Neuronal stem cell (in vitro differentiated cells): Measurements from ENCODE around the gene ADK.
"Not testable (repeated sequence)": the region's sequence is repeated elsewhere in the genome, so short reads cannot be mapped to it uniquely, and the experiment has no call there.

ENCODE experiments used
- DNase-seq: peaks from one replicate; pipeline ENCODE4 v3.0.0-alpha.2; 2013; ENCODE audit warnings: low spot score
- H2AFZ ChIP-seq: one replicate; pipeline ENCODE4 v1.6.1; 2013; ENCODE audit warnings: mild to moderate bottlenecking, low read length, inconsistent platforms
- H2AK5ac ChIP-seq: 2 replicates; pipeline ENCODE4 v1.6.1; 2013; ENCODE audit warnings: low read depth, mild to moderate bottlenecking, inconsistent platforms, low read length, moderate library complexity, mixed read lengths
- H2BK120ac ChIP-seq: 2 replicates; pipeline ENCODE4 v1.6.1; 2013; ENCODE audit warnings: low read depth, mild to moderate bottlenecking, inconsistent platforms, low read length, moderate library complexity, mixed read lengths
- H2BK12ac ChIP-seq: one replicate; pipeline ENCODE4 v1.6.1; 2013; ENCODE audit warnings: low read length, inconsistent platforms
- H2BK15ac ChIP-seq: 2 replicates; pipeline ENCODE4 v1.6.1; 2013; ENCODE audit warnings: mild to moderate bottlenecking, low read length, inconsistent platforms, mixed read lengths
- H2BK5ac ChIP-seq: one replicate; pipeline ENCODE4 v1.6.1; 2013; ENCODE audit warnings: inconsistent platforms, mild to moderate bottlenecking, low read length, moderate library complexity
- H3K14ac ChIP-seq: one replicate; pipeline ENCODE4 v1.6.1; 2013; ENCODE audit warnings: low read length, inconsistent platforms
- H3K18ac ChIP-seq: 2 replicates; pipeline ENCODE4 v1.6.1; 2013; ENCODE audit warnings: low read length, inconsistent platforms
- H3K23ac ChIP-seq: 2 replicates; pipeline ENCODE4 v1.6.1; 2013; ENCODE audit warnings: low read depth, mild to moderate bottlenecking, mixed read lengths, low read length, inconsistent platforms; ENCODE audit not compliant: poor library complexity
- H3K27ac ChIP-seq: replicated peaks from 3 replicates; pipeline ENCODE4 v1.5.1; 2013; ENCODE audit warnings: low read length, inconsistent platforms
- H3K27me3 ChIP-seq, 3 experiments: 2 replicates each; pipeline ENCODE4 v1.6.1; 2013; ENCODE audit warnings: low read length in 3 of 3, mild to moderate bottlenecking in 2 of 3, inconsistent platforms in 1 of 3, low read depth in 1 of 3, mixed read lengths in 1 of 3, moderate library complexity in 1 of 3; ENCODE audit not compliant: control insufficient read depth in 3 of 3, insufficient read depth in 3 of 3
- H3K36me3 ChIP-seq, 2 donors: replicated peaks in 1 of 2; 2 replicates each; pipeline ENCODE4 v1.6.1; 2013; ENCODE audit warnings: low read length in 2 of 2; ENCODE audit not compliant: control insufficient read depth in 2 of 2, insufficient read depth in 2 of 2
- H3K4ac ChIP-seq: 2 replicates; pipeline ENCODE4 v1.6.1; 2013; ENCODE audit warnings: inconsistent platforms, mild to moderate bottlenecking, low read length, moderate library complexity
- H3K4me1 ChIP-seq, 2 donors: 1 replicate in 1 of 2; 2 replicates in 1 of 2; pipeline ENCODE4 v1.6.1; 2013; ENCODE audit warnings: low read length in 2 of 2, low read depth in 1 of 2; ENCODE audit not compliant: control insufficient read depth in 2 of 2, insufficient read depth in 1 of 2
- H3K4me2 ChIP-seq: one replicate; pipeline ENCODE4 v1.6.1; 2013; ENCODE audit warnings: mild to moderate bottlenecking, low read length, inconsistent platforms; ENCODE audit not compliant: insufficient read depth, poor library complexity, severe bottlenecking
- H3K4me3 ChIP-seq, 2 donors: 2 replicates each; pipeline ENCODE4 v1.5.1; 2013; ENCODE audit warnings: low read length in 2 of 2, mild to moderate bottlenecking in 2 of 2, inconsistent platforms in 1 of 2, moderate library complexity in 1 of 2
- H3K79me1 ChIP-seq: one replicate; pipeline ENCODE4 v1.6.1; 2013; ENCODE audit warnings: low read depth, mild to moderate bottlenecking, inconsistent platforms, low read length, moderate library complexity
- H3K9ac ChIP-seq: one replicate; pipeline ENCODE4 v1.6.1; 2013; ENCODE audit warnings: mild to moderate bottlenecking, low read depth, low read length, inconsistent platforms; ENCODE audit not compliant: poor library complexity
- H3K9me3 ChIP-seq, 2 donors: replicated peaks in 1 of 2; 2 replicates each; pipeline versions ENCODE3 to v1.6.1; 2013; ENCODE audit warnings: low read length in 2 of 2, mild to moderate bottlenecking in 2 of 2, inconsistent platforms in 1 of 2, low read depth in 1 of 2, mixed read lengths in 1 of 2, moderate library complexity in 1 of 2; ENCODE audit not compliant: control insufficient read depth in 2 of 2, insufficient read depth in 1 of 2
- H4K8ac ChIP-seq: one replicate; pipeline ENCODE4 v1.6.1; 2013; ENCODE audit warnings: low read depth, mild to moderate bottlenecking, inconsistent platforms, low read length, moderate library complexity
- H4K91ac ChIP-seq: one replicate; pipeline ENCODE4 v1.6.1; 2013; ENCODE audit warnings: low read length, low read depth, mild to moderate bottlenecking, inconsistent platforms; ENCODE audit not compliant: poor library complexity
- WGBS, 2 donors: extraction: QIAGEN DNeasy Blood & Tissue Kit; methylation state at CpG; one replicate each; pipeline ENCODE4 v1.1.7; 2013; ENCODE audit warnings: missing lambda C conversion rate in 2 of 2, mixed read lengths in 1 of 2; ENCODE audit not compliant: insufficient read length in 2 of 2, insufficient replicate concordance in 1 of 2; ENCODE audit errors: extremely low coverage in 2 of 2; 5-methylcytosine and 5-hydroxymethylcytosine counted together

Gene ADK

DNA sequence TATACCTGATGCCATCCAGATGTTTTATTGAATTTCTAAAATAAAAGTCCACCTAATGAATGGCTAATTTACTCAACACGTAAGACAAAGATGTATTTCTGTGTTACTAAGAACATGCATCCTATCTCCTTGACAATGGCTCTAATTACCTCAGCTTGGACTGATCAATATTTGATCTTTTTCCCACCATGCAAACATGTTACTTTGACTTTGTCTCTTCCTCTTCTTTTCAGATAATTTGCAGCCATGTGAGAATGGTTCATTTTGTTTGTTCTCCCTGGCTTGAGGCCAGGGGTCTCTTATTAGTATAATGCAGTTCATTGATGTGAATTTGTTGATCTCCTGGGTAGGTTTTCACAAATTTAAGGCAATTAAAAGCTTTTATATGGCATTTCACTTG is 302.1 kb downstream of the ADK start:
- Histone ChIP-seq H2BK120ac (no peak overlapping the region), H3K4ac (no peak overlapping the region), H2BK5ac (no peak overlapping the region), H3K79me1 (no peaks in the 10 kb centered on the region), H3K36me3 (no peaks in the 10 kb centered on the region), H3K4me1 (peaks cover 0 to 2% of the 10 kb centered on the region in 2 donors), H2AFZ (no peak overlapping the region), H2BK12ac (no peak overlapping the region), H4K91ac (no peak overlapping the region), H3K14ac (no peak overlapping the region), H3K9ac (no peak overlapping the region), H3K27me3 (no peaks in the 10 kb centered on the region), H3K4me3 (no peak overlapping the region), H3K9me3 (peaks cover 0 to 10% of the 10 kb centered on the region in 2 donors), H3K4me2 (no peak overlapping the region), H2BK15ac (no peak overlapping the region), H3K18ac (no peak overlapping the region), H2AK5ac (no peak overlapping the region), H4K8ac (no peak overlapping the region), H3K27ac (no peak overlapping the region), H3K23ac (no peak overlapping the region)
- WGBS, 2 donors: no CpG with 5 or more reads among the region's 1 CpG
- no peak for DNase-seq

GRCh38 chr10:74457478-74457877 is 306.5 kb downstream of the ADK start:
- H3K14ac ChIP-seq, H2BK15ac ChIP-seq, H4K8ac ChIP-seq, H3K9ac ChIP-seq, H3K27me3 ChIP-seq, H2BK12ac ChIP-seq, H2AK5ac ChIP-seq, H3K79me1 ChIP-seq, H3K4me1 ChIP-seq, H3K18ac ChIP-seq, H3K36me3 ChIP-seq, H3K4me2 ChIP-seq, H3K27ac ChIP-seq, H2BK120ac ChIP-seq, H4K91ac ChIP-seq, DNase-seq, H3K4me3 ChIP-seq, H2AFZ ChIP-seq, H2BK5ac ChIP-seq, H3K4ac ChIP-seq, H3K23ac ChIP-seq: not testable (repeated sequence)
- WGBS, 2 donors: no CpG with 5 or more reads among the region's 1 CpG
- peaks cover 0 to 10% of the 10 kb centered on the region in 2 donors for H3K9me3 ChIP-seq

DNA sequence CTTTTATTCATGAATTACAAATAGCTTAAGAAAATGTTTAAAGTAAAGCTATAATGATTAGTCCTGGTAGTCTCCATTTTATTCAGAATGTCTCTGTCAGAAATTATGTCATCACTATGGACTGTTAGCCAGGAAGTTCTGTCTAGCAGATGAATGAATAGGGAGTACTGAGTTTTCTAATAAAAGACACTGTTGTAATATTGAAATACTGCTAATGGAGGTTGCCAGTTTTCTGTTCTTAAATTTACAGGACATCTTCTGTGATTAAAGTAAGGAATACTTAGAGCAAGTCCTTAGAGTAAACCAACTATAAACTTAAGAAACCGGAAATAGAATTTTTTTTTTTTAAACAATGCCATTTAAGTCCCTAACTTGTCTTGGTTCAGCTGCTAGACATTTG is 309.8 kb downstream of the ADK start:
- H3K27me3 ChIP-seq: no peaks in the 10 kb centered on the region
- DNase-seq: no peak

DNA sequence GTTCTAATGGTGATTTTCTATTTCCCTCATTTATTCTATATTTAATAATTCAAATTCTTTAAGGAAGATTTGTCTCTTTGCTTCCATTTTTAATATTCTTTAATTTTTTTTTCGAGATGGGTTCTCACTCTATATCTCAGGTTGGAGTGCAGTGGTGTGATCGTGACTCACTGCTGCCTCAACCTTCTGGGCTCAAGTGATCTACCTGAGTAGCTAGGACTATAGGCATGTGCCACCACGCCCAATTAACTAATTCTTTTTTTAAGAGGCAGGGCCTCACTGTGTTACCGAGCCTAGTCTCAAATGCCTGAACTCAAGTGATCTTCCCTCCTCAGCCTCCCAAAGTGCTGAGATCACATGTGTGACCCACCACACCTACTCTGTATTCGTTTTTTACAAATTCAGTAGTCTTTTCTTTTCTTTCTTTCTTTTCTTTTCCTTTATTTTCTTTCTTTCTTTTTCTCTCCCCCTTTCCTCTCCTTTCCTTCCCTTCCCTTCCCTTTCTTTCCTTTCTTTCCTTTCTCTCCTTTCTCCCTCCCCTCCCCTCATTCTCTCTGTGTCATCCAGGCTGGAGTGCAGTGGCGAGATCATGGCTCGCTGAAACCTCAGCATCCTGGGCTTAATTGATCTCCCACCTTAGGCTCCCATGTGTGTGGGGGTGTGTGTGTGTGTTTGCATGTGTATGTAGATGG is 323.1 kb downstream of the ADK start:
- no peak overlapping the region for H4K8ac ChIP-seq
- WGBS, 2 donors: no CpG with 5 or more reads among the region's 7 CpGs
- no peaks in the 10 kb centered on the region for H3K36me3 ChIP-seq

More for the DNA sequence above, 309.8 kb downstream of the ADK start:
- Histone ChIP-seq H3K27ac (no peak overlapping the region), H2BK12ac (no peak overlapping the region), H3K9me3 (no peaks in the 10 kb centered on the region), H3K23ac (no peak overlapping the region), H3K4me1 (peaks cover 0 to 8% of the 10 kb centered on the region in 2 donors), H3K4me2 (no peak overlapping the region), H3K9ac (no peak overlapping the region), H3K14ac (no peak overlapping the region), H2AK5ac (no peak overlapping the region), H2BK15ac (no peak overlapping the region), H4K8ac (no peak overlapping the region), H2BK120ac (no peak overlapping the region), H3K4me3 (no peak overlapping the region), H3K79me1 (no peaks in the 10 kb centered on the region), H2AFZ (peak overlapping the region; percentile 68), H4K91ac (no peak overlapping the region), H2BK5ac (no peak overlapping the region), H3K4ac (no peak overlapping the region), H3K18ac (no peak overlapping the region), H3K36me3 (no peaks in the 10 kb centered on the region)
- no CpG with 5 or more reads among the region's 1 CpG for WGBS, 2 donors

More for the DNA sequence above, 323.1 kb downstream of the ADK start:
- Histone ChIP-seq H2AK5ac (no peak overlapping the region), H2BK12ac (no peak overlapping the region), H2BK15ac (no peak overlapping the region), H2AFZ (no peak overlapping the region), H2BK120ac (no peak overlapping the region), H3K14ac (no peak overlapping the region), H3K4ac (no peak overlapping the region), H3K4me2 (no peak overlapping the region), H3K18ac (no peak overlapping the region), H4K91ac (no peak overlapping the region), H3K9ac (no peak overlapping the region), H3K27ac (no peak overlapping the region), H3K23ac (no peak overlapping the region), H3K27me3 (no peaks in the 10 kb centered on the region), H2BK5ac (no peak overlapping the region), H3K79me1 (no peaks in the 10 kb centered on the region), H3K4me1 (no peaks in the 10 kb centered on the region), H3K4me3 (no peak overlapping the region), H3K9me3 (no peaks in the 10 kb centered on the region)
- no peak for DNase-seq
